HFFc6 (cell line): ENCODE results near the gene KRTAP20-2. TPM values are rescaled to one million over a fixed set of nuclear protein-coding genes. Genes with fewer than 3 reads are reported as not detected.

Experiments used
- DNase-seq: peaks from one replicate; pipeline ENCODE4 v3.0.0-alpha.2; 2018
- H3K27ac Mint-ChIP-seq: 2 replicates; pipeline ENCODE4 v1.8.0; 2020; ENCODE audit warnings: mild to moderate bottlenecking, mixed read lengths
- H3K27me3 Mint-ChIP-seq: 2 replicates; pipeline ENCODE4 v1.8.0; 2021; ENCODE audit warnings: mild to moderate bottlenecking, moderate library complexity, mixed read lengths; ENCODE audit not compliant: insufficient read depth
- H3K36me3 Mint-ChIP-seq: 2 replicates; pipeline ENCODE4 v1.8.0; 2021; ENCODE audit warnings: low read depth, mixed read lengths
- H3K4me1 Mint-ChIP-seq: 2 replicates; pipeline ENCODE4 v1.8.0; 2020; ENCODE audit warnings: low read depth, mixed read lengths
- H3K4me3 Mint-ChIP-seq: 2 replicates; pipeline ENCODE4 v1.8.0; 2020; ENCODE audit warnings: mild to moderate bottlenecking, moderate library complexity, mixed read lengths
- H3K9me3 Mint-ChIP-seq: 2 replicates; pipeline ENCODE4 v1.8.0; 2020; ENCODE audit warnings: mild to moderate bottlenecking, mixed read lengths
- CTCF ChIP-seq: fragments of 200-600 bp; sonication (generic); IDR thresholded peaks from 2 replicates; pipeline ENCODE4 v1.5.0; 2021; ENCODE audit warnings: antibody characterized with exemption, mild to moderate bottlenecking
- total RNA-seq, 6 experiments: library from RNA; stranded (reverse); fragmentation: NEBNext Ultra II Directional; extraction: Animal tissue kit (Norgen Biotek cat#: 25700); gene quantifications; 2 replicates in 1 of 6; 3 replicates in 5 of 6; pipeline ENCODE4 v1.2.3, GENCODE V29; 2021

Gene KRTAP20-2
- total RNA-seq, 6 experiments from 2014 or later: not detected

DNA sequence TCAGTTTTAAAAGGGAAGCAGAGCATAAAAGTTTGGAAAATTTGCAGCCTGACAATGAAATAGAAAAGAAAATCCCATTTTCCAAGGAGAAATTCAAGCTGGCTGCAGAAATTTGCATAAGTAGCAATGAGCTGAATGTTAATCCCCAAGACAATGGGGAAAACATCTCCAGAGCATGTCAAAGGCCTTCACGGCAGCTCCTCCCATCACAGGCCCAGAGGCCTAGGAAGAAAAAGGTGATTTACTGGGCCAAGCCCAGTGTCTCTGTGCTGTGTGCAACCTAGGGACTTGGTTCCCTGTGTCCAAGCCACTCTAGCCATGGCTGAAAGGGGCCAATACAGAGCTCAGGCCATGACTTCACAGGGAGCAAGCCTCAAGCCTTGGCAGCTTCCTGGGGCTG, 33.8 kb downstream of the KRTAP20-2 start:
- Mint-ChIP-seq H3K4me1 (no peaks in the 10 kb centered on the region), H3K9me3 (peaks cover 66% of the 10 kb centered on the region), H3K27ac (no peak overlapping the region), H3K27me3 (no peaks in the 10 kb centered on the region), H3K4me3 (no peak overlapping the region), H3K36me3 (peaks cover 11% of the 10 kb centered on the region)
- DNase-seq: no peak
- no peak for TF ChIP-seq CTCF

- Mint-ChIP-seq H3K9me3 (peaks cover 83% of the 10 kb centered on the region), H3K36me3 (peaks cover 10% of the 10 kb centered on the region), H3K27me3 (no peaks in the 10 kb centered on the region), H3K4me3 (no peak overlapping the region), H3K27ac (no peak overlapping the region), H3K4me1 (no peaks in the 10 kb centered on the region)
- no peak for TF ChIP-seq CTCF
- DNase-seq: no peak
These were observed 38.1 kb downstream of the KRTAP20-2 start for GRCh38 chr21:30672985-30673650.

- Mint-ChIP-seq H3K4me1 (no peaks in the 10 kb centered on the region), H3K36me3 (peaks cover 5% of the 10 kb centered on the region), H3K4me3 (no peak overlapping the region), H3K9me3 (peaks cover 90% of the 10 kb centered on the region), H3K27me3 (no peaks in the 10 kb centered on the region), H3K27ac (no peak overlapping the region)
- no peak for TF ChIP-seq CTCF
- DNase-seq: no peak
These were observed 39.3 kb downstream of the KRTAP20-2 start for GRCh38 chr21:30674312-30674711.

DNA sequence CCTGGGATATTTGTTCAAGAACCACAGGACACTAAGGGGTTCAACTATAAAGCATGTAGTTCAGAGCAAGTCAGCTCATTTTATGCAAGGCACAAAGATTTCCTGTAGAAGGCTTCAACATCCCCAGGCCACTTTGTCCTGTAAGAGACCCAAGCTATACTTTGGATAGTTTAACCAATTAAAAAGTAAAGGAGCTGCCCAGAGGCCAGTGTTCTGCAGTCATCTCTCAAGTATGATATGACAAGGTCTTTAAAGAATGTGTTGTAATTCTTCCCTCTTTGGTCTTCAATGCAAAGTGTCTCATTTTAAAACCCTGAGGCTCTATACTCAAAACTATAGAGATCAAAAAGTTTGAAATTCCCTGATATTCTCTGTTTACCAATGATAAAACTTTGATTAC, 41.7 kb downstream of the KRTAP20-2 start:
- H3K36me3 Mint-ChIP-seq: no peaks in the 10 kb centered on the region
- peaks cover 79% of the 10 kb centered on the region for H3K9me3 Mint-ChIP-seq
- no peak for DNase-seq
- no peak overlapping the region for H3K4me3 Mint-ChIP-seq
- H3K27ac Mint-ChIP-seq: no peak overlapping the region
- H3K27me3 Mint-ChIP-seq: no peaks in the 10 kb centered on the region
- H3K4me1 Mint-ChIP-seq: no peaks in the 10 kb centered on the region
- TF ChIP-seq CTCF: no peak

GRCh38 chr21:30680586-30680985, 45.6 kb downstream of the KRTAP20-2 start:
- no peak for DNase-seq
- no peak for TF ChIP-seq CTCF
- Mint-ChIP-seq H3K4me1 (no peaks in the 10 kb centered on the region), H3K27ac (no peak overlapping the region), H3K4me3 (no peak overlapping the region), H3K36me3 (no peaks in the 10 kb centered on the region), H3K9me3 (peaks cover 83% of the 10 kb centered on the region), H3K27me3 (no peaks in the 10 kb centered on the region)

DNA sequence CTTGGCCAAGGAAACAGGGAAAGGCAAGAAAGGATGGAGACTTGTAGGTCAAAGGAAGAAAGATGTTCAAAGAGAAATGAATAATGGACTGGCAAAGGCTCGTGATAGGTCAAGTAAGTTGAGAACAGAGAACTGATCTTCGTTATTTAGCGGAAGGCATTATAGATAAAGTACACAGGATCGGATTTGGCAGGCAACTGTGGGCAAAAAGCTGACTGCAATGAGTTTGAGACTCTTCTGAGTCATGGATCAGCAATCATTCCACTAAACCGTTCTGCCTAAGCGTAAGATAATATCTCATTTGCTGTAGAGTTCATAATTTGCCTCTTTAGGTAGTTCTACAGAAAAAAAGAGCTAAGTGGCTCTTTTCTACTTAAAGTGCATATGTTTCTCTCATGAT, 49.5 kb downstream of the KRTAP20-2 start:
- Mint-ChIP-seq H3K4me3 (no peak overlapping the region), H3K27me3 (no peaks in the 10 kb centered on the region), H3K36me3 (no peaks in the 10 kb centered on the region), H3K27ac (no peak overlapping the region), H3K9me3 (peaks cover 68% of the 10 kb centered on the region), H3K4me1 (no peaks in the 10 kb centered on the region)
- no peak for DNase-seq
- TF ChIP-seq CTCF: no peak
